Neural cell (in vitro differentiated cells): ENCODE results near the gene CCM2L. TPM values are rescaled to one million over a fixed set of nuclear protein-coding genes. Genes with fewer than 3 reads are reported as not detected.
A peak's percentile ranks its signal among the peaks of the same experiment; 100 is the strongest.

Source experiments
- H2AFZ ChIP-seq: fragments of 200-600, 300-800 bp; sonication (generic), shearing (Covaris generic); 2 replicates; pipeline ENCODE4 v1.6.0; 2014; ENCODE audit warnings: low read depth, mild to moderate bottlenecking, antibody characterized with exemption, low read length, moderate library complexity
- H3F3A ChIP-seq: fragments of 200-600 bp; shearing (Covaris generic); 2 replicates; pipeline ENCODE4 v1.6.1; 2016; ENCODE audit warnings: mild to moderate bottlenecking, moderate library complexity, mixed read lengths, antibody characterized with exemption, low read length; ENCODE audit not compliant: insufficient read depth, poor library complexity, severe bottlenecking
- H3K27ac ChIP-seq: fragments of 200-600, 300-800 bp; sonication (generic), shearing (Covaris generic); 2 replicates; pipeline ENCODE4 v1.5.1; 2014; ENCODE audit warnings: mild to moderate bottlenecking, low read length, moderate library complexity
- H3K27me3 ChIP-seq: fragments of 300-800, 200-600 bp; sonication (generic), shearing (Covaris generic); 2 replicates; pipeline ENCODE4 v1.6.0; 2014; ENCODE audit warnings: mild to moderate bottlenecking, low read depth, low read length, moderate library complexity; ENCODE audit not compliant: insufficient read depth
- H3K36me3 ChIP-seq: fragments of 300-800, 200-600 bp; sonication (generic), shearing (Covaris generic); 2 replicates; pipeline ENCODE4 v1.5.1; 2014; ENCODE audit warnings: mild to moderate bottlenecking, antibody characterized with exemption, low read length, moderate library complexity; ENCODE audit not compliant: insufficient read depth
- H3K4me2 ChIP-seq: fragments of 300-800, 200-600 bp; sonication (generic), shearing (Covaris generic); 2 replicates; pipeline ENCODE4 v1.6.0; 2014; ENCODE audit warnings: mild to moderate bottlenecking, low read length
- H3K4me3 ChIP-seq: fragments of 300-800, 200-600 bp; sonication (generic), shearing (Covaris generic); 2 replicates; pipeline ENCODE4 v1.5.1; 2014; ENCODE audit warnings: mild to moderate bottlenecking, low read length, moderate library complexity
- H3K79me2 ChIP-seq: fragments of 200-600 bp; shearing (Covaris generic); replicated peaks from 2 replicates; pipeline ENCODE4 v1.6.0; 2014; ENCODE audit warnings: mild to moderate bottlenecking, low read length, moderate library complexity; ENCODE audit not compliant: insufficient read depth
- H3K9ac ChIP-seq: fragments of 300-800, 200-600 bp; sonication (generic), shearing (Covaris generic); 2 replicates; pipeline ENCODE4 v1.6.1; 2016; ENCODE audit warnings: mild to moderate bottlenecking, low read length, mixed read lengths
- H3K9me2 ChIP-seq: fragments of 200-600 bp; shearing (Covaris generic); 2 replicates; pipeline ENCODE4 v1.6.1; 2016; ENCODE audit warnings: mild to moderate bottlenecking, low read length, mixed read lengths; ENCODE audit not compliant: insufficient read depth
- H3K9me3 ChIP-seq: fragments of 200-600, 300-800 bp; sonication (generic), shearing (Covaris generic); 2 replicates; pipeline ENCODE4 v1.6.1; 2016; ENCODE audit warnings: mild to moderate bottlenecking, mixed run types, low read length, moderate library complexity, mixed read lengths
- H4K20me1 ChIP-seq: fragments of 200-600 bp; shearing (Covaris generic); 2 replicates; pipeline ENCODE4 v1.6.1; 2016; ENCODE audit warnings: mild to moderate bottlenecking, mixed run types; ENCODE audit not compliant: insufficient read depth
- CTCF ChIP-seq: fragments of 450-650 bp; IDR thresholded peaks from 2 replicates; pipeline ENCODE4 v1.5.1; 2014; ENCODE audit warnings: antibody characterized with exemption, mild to moderate bottlenecking, moderate library complexity; ENCODE audit not compliant: poor library complexity, severe bottlenecking
- EP300 ChIP-seq: fragments of 450-650 bp; conservative IDR thresholded peaks from 2 replicates; pipeline ENCODE4 v1.6.1; 2014; ENCODE audit warnings: antibody characterized with exemption, mild to moderate bottlenecking, moderate library complexity; ENCODE audit not compliant: poor library complexity, severe bottlenecking
- EZH2 ChIP-seq: fragments of 200-600, 300-800 bp; shearing (Covaris generic), sonication (generic); IDR thresholded peaks from 2 replicates; pipeline ENCODE4 v1.6.1; 2014; ENCODE audit warnings: antibody characterized with exemption, low read length, borderline replicate concordance, mild to moderate bottlenecking; ENCODE audit not compliant: insufficient read depth, poor library complexity, severe bottlenecking
- MXI1 ChIP-seq: fragments of 450-650 bp; conservative IDR thresholded peaks from 2 replicates; pipeline ENCODE4 v1.6.1; 2014; ENCODE audit warnings: antibody characterized with exemption, mild to moderate bottlenecking; ENCODE audit not compliant: poor library complexity, severe bottlenecking
- POLR2AphosphoS5 ChIP-seq: IDR thresholded peaks from 2 replicates; pipeline ENCODE4 v1.6.1; 2012
- RAD21 ChIP-seq: fragments of 450-650 bp; conservative IDR thresholded peaks from 2 replicates; pipeline ENCODE4 v1.6.1; 2014; ENCODE audit warnings: antibody characterized with exemption, mild to moderate bottlenecking, moderate library complexity
- REST ChIP-seq: IDR thresholded peaks from 2 replicates; pipeline ENCODE4 v1.6.1; 2012; ENCODE audit warnings: borderline replicate concordance
- SMC3 ChIP-seq: fragments of 450-650 bp; conservative IDR thresholded peaks from 2 replicates; pipeline ENCODE4 v1.6.1; 2014; ENCODE audit warnings: antibody characterized with exemption, mild to moderate bottlenecking, moderate library complexity; ENCODE audit not compliant: poor library complexity
- TAF1 ChIP-seq: IDR thresholded peaks from 2 replicates; pipeline ENCODE4 v1.6.1; 2012; ENCODE audit warnings: low read depth
- polyA plus RNA-seq: library from polyadenylated mRNA; depleted of rRNA; stranded (reverse); fragments of >200 nt; gene quantifications from 2 replicates; pipeline ENCODE4 v1.2.3, GENCODE V29; 2014

CCM2L gene
- polyA plus RNA-seq, 1 donor from 2014 or later = 3.0 TPM

GRCh38 chr20:32012159-32012688, 2.0 kb downstream of the CCM2L start:
- no peak overlapping the region for H3K4me3 ChIP-seq
- no peaks in the 10 kb centered on the region for H3K9me2 ChIP-seq
- no peaks in the 10 kb centered on the region for H3K79me2 ChIP-seq
- no peak overlapping the region for H3K9ac ChIP-seq
- H3K27ac ChIP-seq = no peak overlapping the region
- H2AFZ ChIP-seq = no peak overlapping the region
- no peaks in the 10 kb centered on the region for H3K36me3 ChIP-seq
- no peaks in the 10 kb centered on the region for H3K9me3 ChIP-seq
- H3F3A ChIP-seq = no peaks in the 10 kb centered on the region
- TF ChIP-seq POLR2AphosphoS5 (no peak), EZH2 (no peak)
- H4K20me1 ChIP-seq = no peaks in the 10 kb centered on the region
- H3K27me3 ChIP-seq = peaks cover 3% of the 10 kb centered on the region
- no peak overlapping the region for H3K4me2 ChIP-seq

- no peak overlapping the region for H3K4me2 ChIP-seq
- no peaks in the 10 kb centered on the region for H3K9me2 ChIP-seq
- no peak overlapping the region for H2AFZ ChIP-seq
Measured at GRCh38 chr20:32013326-32013725, 3.1 kb downstream of the CCM2L start.

GRCh38 chr20:32017711-32018251, 7.5 kb downstream of the CCM2L start:
- H4K20me1 ChIP-seq = no peaks in the 10 kb centered on the region
- peak overlapping the region; percentile 56 for H3K4me2 ChIP-seq
- TF ChIP-seq EP300 = peak; percentile 35
- peak; percentile 63 for TF ChIP-seq REST
- peak; percentile 64 for TF ChIP-seq POLR2AphosphoS5
- no peak for TF ChIP-seq EZH2
- TF ChIP-seq RAD21 = peak; percentile 56
- TF ChIP-seq SMC3 = peak; percentile 63
- peak; percentile 86 for TF ChIP-seq CTCF
- no peak for TF ChIP-seq TAF1
- peak; percentile 12 for TF ChIP-seq MXI1
- no peak overlapping the region for H3K27ac ChIP-seq
- peak overlapping the region; percentile 31 for H2AFZ ChIP-seq
- no peaks in the 10 kb centered on the region for H3F3A ChIP-seq
- H3K4me3 ChIP-seq = peak overlapping the region; percentile 69
- peak overlapping the region; percentile 60 for H3K9ac ChIP-seq
- no peaks in the 10 kb centered on the region for H3K9me2 ChIP-seq
- no peaks in the 10 kb centered on the region for H3K79me2 ChIP-seq
- H3K36me3 ChIP-seq = no peaks in the 10 kb centered on the region
- H3K27me3 ChIP-seq = peaks cover 38% of the 10 kb centered on the region
- H3K9me3 ChIP-seq = no peaks in the 10 kb centered on the region

More at GRCh38 chr20:32013326-32013725, 3.1 kb downstream of the CCM2L start:
- H3F3A ChIP-seq = no peaks in the 10 kb centered on the region
- H3K27ac ChIP-seq = no peak overlapping the region
- no peak for TF ChIP-seq POLR2AphosphoS5
- no peaks in the 10 kb centered on the region for H4K20me1 ChIP-seq
- H3K79me2 ChIP-seq = no peaks in the 10 kb centered on the region
- H3K27me3 ChIP-seq = peaks cover 12% of the 10 kb centered on the region
- H3K9me3 ChIP-seq = no peaks in the 10 kb centered on the region
- H3K9ac ChIP-seq = no peak overlapping the region
- H3K36me3 ChIP-seq = no peaks in the 10 kb centered on the region
- no peak overlapping the region for H3K4me3 ChIP-seq
